Measurements from ENCODE around the gene MYCBP.

The MYCBP gene

DNA sequence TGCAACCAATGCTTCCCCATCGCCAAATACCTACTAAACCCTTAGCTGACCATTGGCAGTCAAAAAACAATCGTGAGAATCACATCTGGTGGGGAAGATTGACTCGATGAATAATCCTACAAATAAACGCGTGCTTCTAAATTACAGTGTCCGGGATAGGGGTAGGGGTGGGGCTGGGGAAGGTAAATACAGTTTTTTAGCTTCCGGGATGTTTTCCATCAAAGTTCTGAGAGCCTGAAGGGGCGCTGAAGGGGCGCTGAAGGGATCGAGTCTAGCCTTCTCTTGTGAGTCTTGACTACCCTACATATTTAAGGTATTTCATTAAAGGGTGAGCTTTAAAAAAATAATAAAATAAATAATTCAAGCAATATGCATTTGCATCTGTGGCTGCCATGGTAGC, 54.1 kb downstream of the MYCBP start:
- DNase-seq, result no peak

DNA sequence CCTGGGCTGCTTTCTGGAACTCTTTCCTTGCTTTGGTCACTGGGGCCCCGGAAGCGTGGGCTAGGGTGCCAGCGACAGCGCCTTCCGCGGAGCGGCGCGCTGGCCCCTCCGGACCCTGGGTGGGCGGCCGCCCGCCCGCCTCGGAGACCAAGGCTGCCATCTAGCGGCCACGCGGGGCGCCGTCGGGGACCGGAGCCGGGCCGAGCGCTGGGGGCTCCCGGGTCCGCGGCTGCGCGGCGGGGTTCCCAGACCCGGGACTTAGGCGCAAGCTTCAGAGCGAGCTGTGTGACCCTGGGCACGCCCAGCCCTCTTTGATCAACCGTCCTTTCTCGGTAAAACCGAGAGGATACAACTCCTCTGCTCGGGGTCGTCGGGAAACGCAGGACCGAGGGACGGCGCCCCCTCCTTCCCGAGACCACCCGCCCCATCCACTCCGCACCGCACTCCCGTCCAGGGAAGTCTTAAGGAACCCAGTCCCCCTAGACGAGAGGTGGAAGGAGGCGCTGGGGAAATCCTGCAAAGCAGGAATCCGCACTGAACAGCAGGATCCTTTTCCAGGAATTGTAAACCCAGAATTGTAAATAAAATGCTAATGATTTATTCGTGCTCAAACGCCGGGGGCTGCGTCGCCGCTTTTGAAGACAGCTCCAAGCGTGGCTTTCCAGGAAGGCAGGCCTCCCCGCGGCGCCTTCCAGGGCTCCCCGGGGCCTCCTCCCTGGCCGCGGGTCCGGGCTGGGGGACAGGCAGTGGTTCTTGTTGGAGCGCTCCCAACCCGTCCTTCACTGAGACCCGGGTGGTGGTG, 54.8 kb downstream of the MYCBP start:
- DNase-seq, result peak in 1 of 2 experiments; percentile 63

DNA sequence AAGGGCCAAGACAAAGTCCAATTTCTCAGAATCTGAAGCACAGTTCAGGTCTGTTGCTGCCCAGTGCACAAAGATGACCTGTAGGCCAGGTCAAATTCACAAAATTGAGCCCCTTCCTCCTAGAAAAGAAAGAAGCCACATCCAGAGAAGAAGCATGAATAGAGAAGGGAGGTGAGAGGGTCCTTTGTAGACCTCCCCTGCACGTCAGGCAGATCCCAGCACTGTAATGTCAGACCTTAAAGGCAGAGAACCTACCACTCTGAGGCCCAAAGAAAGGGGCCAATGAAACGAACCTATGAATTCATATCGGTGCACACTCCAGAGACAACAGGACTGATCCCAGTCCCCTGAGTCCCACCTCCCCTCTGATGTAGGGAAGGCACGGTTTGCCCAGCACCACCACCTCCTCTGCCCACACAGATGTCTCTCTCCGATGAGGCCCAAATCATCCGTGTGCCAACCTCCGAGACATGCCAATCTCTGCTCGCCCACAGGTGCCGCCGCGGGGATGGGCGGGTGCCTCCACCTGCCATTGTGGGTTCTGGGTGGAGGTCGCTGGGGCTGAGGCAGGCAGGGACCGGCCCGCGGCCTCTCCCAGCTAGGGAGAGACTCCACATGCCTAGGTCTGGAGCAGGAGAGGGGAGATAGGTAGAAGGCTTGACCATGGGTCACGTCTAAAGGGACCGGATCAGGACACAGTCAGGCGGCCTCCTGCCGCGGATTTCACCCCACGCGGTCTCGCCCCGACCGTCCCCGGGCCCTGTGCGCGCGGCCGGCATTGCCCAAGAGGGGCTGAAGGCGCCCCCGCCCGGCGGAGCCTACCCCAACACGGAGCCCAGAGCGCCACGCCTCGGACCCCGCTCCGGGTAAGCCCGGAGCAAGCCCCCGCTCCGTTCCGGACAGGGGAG, 55.6 kb downstream of the MYCBP start:
- DNase-seq, result no peak

DNA sequence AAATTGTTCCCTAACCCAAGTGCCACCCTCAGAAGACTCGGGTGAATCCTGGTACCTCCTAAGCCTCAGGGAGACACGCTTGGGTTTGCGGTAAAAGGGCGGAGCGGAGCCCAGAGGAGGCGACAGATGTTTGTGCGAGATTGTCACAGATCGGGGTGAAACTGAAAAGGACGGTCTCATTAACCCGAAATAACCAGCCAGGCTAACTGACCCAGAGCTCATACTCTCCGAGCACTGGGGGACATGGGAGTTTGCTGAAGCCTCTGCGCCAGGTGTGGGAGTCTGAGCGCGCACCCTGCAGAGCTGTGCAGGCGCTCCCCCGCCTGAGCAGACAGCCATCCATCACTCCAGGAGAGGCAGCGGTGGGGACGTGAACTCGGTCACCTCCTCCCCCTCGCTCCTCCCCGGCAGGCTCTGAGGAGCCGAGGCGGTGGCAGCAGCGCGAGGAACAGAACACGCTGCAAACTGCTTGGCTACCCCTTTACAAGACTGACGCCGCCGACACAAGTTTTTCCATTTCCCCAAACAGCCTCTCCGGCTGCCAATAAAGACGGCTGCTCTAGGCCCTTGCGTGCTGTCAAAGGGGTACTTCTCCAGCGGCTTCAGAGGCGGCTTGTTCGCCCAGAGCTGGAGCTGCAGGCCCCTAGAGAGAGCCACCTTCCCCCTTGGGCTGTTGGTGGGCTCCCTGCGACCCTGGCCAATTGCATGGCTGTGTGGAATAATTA, 57.1 kb downstream of the MYCBP start:
- DNase-seq, result no peak

DNA sequence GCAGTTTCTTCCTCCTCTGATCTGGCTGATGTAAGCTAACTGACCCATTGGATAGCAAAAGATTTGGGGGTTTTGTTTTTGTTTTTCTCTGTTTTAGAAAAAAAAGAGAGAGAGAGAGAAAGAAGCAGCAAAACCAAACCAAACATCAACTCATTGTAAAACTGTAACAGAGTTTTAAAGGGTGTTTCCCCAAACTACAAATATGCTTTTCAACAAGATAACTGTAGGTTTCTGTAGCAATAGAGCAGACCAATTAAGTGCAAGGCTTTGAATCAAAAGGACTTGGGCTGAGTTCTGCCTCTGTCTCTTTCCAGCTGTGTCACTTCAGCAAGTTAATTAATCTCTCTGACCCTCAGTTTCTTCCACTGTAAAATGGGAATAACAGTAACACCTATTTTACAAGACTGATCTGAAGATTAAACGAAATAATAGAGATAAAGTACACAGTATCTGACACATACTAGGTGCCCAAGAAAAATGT, 58.1 kb downstream of the MYCBP start:
- DNase-seq, result no peak

DNA sequence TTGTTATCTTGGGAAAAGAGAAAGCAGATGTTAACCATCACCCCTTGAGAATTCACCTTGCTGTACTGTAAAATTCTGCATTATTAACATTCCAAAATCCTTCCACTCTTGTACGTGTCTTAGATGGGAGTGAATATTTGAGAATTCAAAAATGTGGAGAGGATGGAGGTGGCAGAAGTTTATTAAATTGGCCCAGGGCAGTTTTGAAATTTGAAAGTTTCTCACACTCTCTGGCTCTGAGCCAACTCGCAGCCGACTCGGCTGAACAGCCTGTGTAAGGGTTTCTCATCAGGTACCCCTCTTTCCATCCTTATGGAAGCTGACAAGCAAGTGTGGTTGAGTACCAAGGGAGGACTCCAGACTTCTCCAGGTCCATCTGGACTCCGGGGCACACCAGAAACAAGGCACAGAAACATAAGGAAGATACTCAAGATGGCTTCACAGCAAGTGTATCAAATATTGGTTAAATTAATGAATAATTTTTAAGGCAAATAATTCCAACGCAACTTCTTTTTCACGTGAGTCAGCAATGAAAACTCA, 58.6 kb downstream of the MYCBP start:
- DNase-seq, result no peak

DNA sequence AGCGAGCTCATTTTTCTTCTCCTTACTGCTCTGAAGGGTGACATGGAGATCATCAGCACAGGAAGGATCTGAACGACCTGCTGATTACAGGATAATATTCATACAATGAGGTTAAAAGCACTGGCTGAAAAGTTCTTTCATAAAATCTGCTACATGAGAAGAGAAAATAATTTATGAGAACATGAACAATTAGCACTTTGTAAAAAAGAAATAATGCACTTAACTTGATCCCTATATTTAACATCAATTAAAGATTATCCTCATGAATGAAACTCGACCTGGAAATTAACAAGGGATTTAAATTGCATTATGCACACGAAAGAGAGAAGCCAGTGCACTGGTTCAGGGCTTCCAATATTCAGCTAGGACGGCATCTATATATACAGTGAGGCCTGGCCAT, 60.2 kb downstream of the MYCBP start:
- no peak for DNase-seq

Measured in NCI-H1930 (cell line).